ENCODE measurements around the gene DCANP1.

Gene DCANP1

DNA sequence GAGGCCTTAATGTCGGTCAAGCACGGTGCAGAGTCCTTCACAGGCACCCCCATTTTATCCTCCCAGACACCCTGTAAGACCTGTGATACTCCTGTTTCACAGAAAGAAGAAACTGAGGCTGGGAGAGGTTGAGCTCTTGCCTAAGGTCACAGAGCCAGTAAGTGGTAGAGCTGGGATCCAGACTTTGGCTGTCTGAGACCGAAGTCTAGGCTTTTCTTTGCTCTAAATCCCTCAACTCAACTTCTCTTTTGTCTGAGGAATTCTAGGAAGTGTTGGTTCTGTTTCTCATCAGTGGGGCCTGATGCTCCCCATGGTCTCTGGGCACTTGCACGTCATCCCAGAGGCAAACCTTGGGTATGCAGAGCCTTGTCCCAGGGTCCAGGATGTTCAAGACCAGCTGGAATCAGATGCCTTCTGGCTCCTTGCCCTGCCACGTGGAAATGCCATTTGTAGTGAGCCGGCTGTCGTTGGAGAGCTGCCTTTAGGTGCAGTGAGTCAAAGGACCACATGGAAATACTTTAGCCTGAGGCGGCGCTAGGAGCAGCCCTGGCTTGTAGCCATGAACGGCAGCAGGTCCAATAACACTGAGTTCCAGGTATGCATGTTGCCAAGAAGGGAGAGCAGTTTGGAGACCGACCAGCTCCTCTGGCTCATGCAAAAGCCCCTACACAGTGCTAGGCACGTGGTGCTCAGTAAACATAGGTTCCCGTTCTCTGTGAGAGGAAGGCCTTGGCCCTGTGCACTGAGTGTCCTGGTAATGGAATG, 9.2 kb downstream of the DCANP1 start:
- no peak for DNase-seq (ENCODE audit: low read depth)
- H3K4me3 ChIP-seq (ENCODE audit: low read depth, low read length), result no peak overlapping the region
- TF ChIP-seq, protein P1, sequence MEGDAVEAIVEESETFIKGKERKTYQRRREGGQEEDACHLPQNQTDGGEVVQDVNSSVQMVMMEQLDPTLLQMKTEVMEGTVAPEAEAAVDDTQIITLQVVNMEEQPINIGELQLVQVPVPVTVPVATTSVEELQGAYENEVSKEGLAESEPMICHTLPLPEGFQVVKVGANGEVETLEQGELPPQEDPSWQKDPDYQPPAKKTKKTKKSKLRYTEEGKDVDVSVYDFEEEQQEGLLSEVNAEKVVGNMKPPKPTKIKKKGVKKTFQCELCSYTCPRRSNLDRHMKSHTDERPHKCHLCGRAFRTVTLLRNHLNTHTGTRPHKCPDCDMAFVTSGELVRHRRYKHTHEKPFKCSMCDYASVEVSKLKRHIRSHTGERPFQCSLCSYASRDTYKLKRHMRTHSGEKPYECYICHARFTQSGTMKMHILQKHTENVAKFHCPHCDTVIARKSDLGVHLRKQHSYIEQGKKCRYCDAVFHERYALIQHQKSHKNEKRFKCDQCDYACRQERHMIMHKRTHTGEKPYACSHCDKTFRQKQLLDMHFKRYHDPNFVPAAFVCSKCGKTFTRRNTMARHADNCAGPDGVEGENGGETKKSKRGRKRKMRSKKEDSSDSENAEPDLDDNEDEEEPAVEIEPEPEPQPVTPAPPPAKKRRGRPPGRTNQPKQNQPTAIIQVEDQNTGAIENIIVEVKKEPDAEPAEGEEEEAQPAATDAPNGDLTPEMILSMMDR (IDR thresholded peaks at IDR 0.05; ENCODE audit: insufficient read depth, low read depth, low read length, missing control alignments), result no peak

DNA sequence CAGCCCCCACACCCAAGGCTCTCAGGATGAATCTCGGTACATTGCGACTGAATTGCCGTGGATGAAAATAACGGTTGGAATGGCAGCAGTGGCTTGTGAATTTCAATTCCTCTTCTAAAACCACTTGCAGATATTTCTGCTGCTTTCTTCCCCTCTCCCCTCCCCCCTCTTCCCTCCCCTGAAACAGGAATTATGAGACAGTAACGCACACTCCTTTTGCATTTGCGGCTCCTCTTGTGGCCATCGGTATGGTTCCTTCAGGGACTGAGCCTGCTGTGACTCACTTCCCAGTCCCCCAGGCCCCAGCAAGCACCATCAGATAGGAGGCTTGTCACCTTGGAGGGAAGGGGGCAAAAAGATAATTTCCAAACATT, 9.7 kb downstream of the DCANP1 start:
- peak; percentile 8 for DNase-seq (ENCODE audit: low read depth)
- TF ChIP-seq, protein P1 (IDR thresholded peaks at IDR 0.05; ENCODE audit: insufficient read depth, low read depth, low read length, missing control alignments), result no peak
- no peak overlapping the region for H3K4me3 ChIP-seq (ENCODE audit: low read depth, low read length)

DNA sequence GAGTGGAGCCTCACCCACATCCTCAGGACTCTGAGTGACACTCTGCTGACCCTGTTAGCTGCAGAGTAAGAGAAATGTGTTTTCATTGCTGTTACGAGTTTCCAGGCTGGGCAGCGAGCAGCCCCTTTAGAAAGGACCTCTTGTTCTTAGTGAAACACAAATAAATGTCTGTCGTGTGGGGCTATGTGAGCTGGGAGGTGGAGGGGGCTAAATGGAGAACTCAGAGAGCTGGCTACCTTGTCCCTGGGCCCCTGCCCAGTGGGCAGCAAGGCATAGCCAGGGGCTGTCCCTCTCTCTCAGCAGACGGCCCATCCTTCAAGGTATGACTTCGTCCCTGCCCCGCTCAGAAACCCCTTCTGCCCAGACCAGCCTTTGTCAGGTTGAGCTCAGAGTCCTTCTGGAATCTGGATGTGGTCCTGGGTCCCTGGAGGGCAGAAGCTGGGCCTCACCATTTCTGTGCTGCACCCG, 10.2 kb downstream of the DCANP1 start:
- DNase-seq (ENCODE audit: low read depth), result no peak
- no peak overlapping the region for H3K4me3 ChIP-seq (ENCODE audit: low read depth, low read length)
- TF ChIP-seq, protein P1 (IDR thresholded peaks at IDR 0.05; ENCODE audit: insufficient read depth, low read depth, low read length, missing control alignments), result no peak

DNA sequence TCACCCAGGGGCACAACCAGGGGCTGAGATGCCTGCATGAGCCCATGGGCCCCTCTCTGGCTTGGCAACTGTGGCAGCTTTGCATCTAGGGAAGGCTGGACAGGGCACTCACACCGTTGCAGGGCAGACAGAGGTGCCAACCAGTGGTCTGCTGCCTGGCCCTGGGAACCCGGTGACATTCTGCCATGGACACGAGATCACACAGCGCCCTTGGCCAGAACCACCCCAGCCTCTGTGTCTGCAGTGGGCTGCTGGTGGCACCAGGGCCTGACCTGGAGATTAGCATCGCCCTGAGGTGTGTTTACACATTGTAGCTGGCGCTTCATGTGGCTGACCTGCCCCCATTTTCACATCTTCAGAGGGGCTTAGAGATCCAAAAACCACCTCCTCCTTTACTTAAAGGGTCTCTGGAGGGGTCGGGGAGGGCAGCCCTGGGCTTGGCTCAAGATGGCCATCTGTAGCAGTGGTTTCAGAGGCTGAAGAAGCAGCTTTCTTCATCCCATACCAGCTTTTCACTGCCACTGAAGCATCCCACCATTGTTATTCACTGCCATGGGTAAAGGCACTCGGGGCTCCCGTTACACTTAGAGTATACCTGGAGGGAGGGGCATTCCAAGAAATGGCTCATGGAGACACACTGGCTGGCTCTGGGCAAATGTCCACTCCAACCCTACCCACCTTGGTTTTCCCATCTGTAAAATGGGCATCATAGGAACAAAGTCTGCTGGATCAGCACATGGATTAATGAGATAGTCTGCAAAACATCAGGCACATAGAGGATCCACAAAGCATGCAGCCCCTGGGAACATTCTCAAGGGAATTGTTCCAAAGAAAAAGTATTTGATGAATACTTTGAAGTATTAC, 11.4 kb downstream of the DCANP1 start:
- TF ChIP-seq, protein P1 (IDR thresholded peaks at IDR 0.05; ENCODE audit: insufficient read depth, low read depth, low read length, missing control alignments), result no peak
- no peak overlapping the region for H3K4me3 ChIP-seq (ENCODE audit: low read depth, low read length)
- no peak for DNase-seq (ENCODE audit: low read depth)

DNA sequence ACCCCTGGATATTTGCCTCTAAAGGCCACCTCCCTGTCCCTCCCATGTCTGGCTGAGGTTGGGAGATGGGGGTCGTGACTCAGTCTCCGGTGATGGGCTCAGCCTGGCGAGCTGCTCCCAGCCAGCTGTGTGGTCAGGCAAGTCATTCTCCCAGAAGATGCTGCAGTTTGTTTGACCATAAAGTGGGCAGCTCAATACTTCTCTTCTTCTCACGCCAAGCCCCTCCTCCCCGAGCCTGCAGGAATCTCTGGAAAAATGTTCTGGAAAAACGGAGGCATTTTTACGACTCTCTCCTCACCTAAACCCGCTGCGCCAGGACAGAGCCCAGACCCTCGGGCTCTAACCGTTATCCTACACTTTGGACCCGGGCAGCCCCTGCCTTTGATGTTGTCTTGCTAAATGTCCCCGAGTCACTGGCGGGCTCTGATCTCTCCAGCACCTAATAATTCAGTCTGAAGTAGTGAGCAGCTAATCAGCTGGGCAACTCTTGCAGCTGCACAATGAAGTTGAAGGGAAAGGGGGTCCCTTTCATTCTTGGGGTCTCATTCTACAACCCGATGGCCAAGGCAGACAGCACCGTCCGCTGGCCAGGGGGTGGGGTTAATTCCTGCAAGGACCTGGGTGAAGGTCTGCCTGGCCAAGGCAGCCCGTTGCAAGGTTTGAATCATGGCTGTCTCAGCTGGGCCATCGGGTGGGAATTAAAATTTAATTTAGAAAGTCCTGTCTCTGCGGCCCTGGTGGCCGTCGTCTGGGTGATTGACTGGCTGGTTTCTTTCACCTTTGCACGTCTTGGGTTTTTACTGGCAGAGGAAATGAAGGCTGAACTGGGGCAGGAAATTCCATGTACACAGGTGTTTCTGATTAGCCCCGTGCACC, 12.3 kb downstream of the DCANP1 start:
- H3K4me3 ChIP-seq (ENCODE audit: low read depth, low read length), result no peak overlapping the region
- TF ChIP-seq, protein P1 (IDR thresholded peaks at IDR 0.05; ENCODE audit: insufficient read depth, low read depth, low read length, missing control alignments), result no peak
- no peak for DNase-seq (ENCODE audit: low read depth)

DNA sequence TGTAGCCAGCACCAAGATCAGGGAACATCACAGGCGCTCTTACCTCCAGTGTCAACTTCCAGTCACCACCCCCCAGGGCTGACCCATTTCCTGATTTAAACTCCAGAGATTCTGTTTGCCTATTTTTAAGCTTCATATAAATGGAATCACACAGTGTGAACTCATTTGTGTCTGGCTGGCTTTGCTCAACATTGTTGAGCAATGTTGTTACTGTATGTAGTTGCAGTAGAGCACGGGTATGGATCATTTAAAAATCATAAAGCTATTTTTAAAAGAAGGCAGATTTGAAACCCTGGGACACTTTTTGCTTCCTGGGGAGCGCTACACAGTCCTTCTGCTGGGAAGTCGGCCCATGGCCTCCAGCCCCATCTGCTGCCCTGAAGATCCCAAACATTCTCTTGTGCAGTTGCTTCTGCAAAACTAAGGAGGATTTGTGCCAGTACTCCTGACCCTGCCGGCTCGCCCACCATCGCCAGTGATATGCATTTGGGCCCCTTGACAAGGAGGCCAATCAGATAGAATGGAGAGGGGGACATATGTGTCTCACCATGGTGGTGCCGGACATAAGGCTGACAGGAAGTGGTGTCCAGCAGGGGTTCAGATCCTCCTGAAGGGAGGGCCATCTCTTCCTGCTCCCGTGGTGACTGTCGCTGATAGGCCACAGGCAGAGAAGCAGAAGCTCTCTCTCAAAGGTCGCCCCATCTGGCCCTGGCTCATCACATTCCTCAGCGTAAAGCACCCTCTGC, 13.3 kb downstream of the DCANP1 start:
- H3K4me3 ChIP-seq (ENCODE audit: low read depth, low read length), result no peak overlapping the region
- no peak for DNase-seq (ENCODE audit: low read depth)
- TF ChIP-seq, protein P1 (IDR thresholded peaks at IDR 0.05; ENCODE audit: insufficient read depth, low read depth, low read length, missing control alignments), result no peak

All from GM12865 (cell line).